Activated CD4-positive, alpha-beta T cell treated with anti-CD3 and anti-CD28 coated beads, Interleukin-2, amount 10 ng/mL, durations not matched to agents 7 days and 5 days (primary cell): Measurements from ENCODE around the gene ADCK2. TPM values are rescaled to one million over a fixed set of nuclear protein-coding genes. Genes with fewer than 3 reads are reported as not detected.
"Not testable (repeated sequence)": the region's sequence is repeated elsewhere in the genome, so short reads cannot be mapped to it uniquely, and the experiment has no call there.

Experiments used
- CTCF ChIA-PET: fragments of 350-600 bp; sonication (Branson Sonifier 250); formaldehyde crosslinking; loops from one replicate; lab custom pipeline; 2021; ENCODE audit warnings: antibody characterized with exemption; lab: Charles Lee
- POLR2A ChIA-PET: fragments of 350-600 bp; sonication (Branson Sonifier 250); formaldehyde crosslinking; loops from one replicate; lab custom pipeline; 2021; ENCODE audit warnings: antibody characterized with exemption; lab: Charles Lee
- DNase-seq: peaks from one replicate; pipeline ENCODE4 v3.0.0-alpha.2; 2020
- H3K27ac Mint-ChIP-seq: one replicate; pipeline ENCODE4 v1.8.0; 2021; ENCODE audit warnings: mild to moderate bottlenecking, moderate library complexity, mixed read lengths
- H3K27me3 Mint-ChIP-seq: one replicate; pipeline ENCODE4 v1.8.0; 2021; ENCODE audit warnings: mixed read lengths
- H3K36me3 Mint-ChIP-seq: one replicate; pipeline ENCODE4 v1.8.0; 2021; ENCODE audit warnings: low read depth, mixed read lengths
- H3K4me1 Mint-ChIP-seq: one replicate; pipeline ENCODE4 v1.8.0; 2021; ENCODE audit warnings: mixed read lengths
- H3K4me3 Mint-ChIP-seq: one replicate; pipeline ENCODE4 v1.8.0; 2021; ENCODE audit warnings: mild to moderate bottlenecking, moderate library complexity, mixed read lengths
- H3K9me3 Mint-ChIP-seq: one replicate; pipeline ENCODE4 v1.8.0; 2021; ENCODE audit warnings: mixed read lengths
- total RNA-seq, 2 experiments: library from RNA; stranded (reverse); gene quantifications; one replicate each; pipeline ENCODE4 v1.2.3, GENCODE V29; 2021

The ADCK2 gene, protein sequence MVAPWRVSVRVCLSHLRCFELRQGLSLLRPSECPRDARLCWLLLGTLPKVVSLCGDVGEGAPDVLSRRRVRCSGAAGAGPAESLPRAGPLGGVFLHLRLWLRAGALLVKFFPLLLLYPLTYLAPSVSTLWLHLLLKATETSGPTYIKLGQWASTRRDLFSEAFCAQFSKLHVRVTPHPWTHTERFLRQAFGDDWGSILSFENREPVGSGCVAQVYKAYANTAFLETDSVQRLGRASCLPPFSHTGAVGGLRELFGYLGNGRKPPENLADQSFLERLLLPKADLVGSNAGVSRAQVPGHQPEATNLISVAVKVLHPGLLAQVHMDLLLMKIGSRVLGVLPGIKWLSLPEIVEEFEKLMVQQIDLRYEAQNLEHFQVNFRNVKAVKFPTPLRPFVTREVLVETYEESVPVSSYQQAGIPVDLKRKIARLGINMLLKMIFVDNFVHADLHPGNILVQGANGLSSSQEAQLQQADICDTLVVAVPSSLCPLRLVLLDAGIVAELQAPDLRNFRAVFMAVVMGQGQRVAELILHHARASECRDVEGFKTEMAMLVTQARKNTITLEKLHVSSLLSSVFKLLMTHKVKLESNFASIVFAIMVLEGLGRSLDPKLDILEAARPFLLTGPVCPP
- total RNA-seq = 10 to 100 TPM; 19.7 to 25.8 TPM

DNA sequence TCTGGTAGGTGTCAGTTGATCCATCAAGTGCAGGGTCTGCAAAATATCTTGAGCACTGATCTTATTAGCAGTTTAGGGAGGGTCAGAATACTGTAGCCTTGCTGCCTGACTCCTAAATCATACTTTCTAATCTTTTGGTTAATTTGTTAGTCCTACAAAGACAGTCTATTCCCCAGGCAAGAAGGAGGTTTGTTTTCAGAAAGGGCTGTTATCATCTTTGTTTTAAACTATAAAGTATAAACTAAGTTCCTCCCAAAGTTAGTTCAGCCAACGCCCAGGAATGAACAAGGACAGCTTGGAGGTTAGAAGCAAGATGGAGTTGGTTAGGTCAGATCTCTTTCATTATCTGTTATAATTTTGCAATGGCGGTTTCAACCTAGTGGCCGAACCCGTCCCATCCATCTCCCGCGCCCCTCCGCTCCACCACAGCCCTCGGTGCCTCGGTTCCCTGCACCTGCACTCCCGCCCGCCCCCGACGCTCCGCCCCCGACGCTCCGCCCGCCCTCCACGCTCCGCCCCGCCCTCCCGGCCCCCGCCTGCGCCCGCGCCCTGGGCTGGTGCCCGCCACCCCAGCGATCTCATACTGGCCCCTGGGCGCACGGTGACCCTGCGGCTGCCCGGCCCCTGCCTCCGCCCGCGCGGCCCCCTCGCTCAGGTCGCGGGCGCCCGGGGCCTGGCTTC is at the start of gene ADCK2:
ADCK2 (plus strand) TSS at position 564 of the 681 bp plus-strand sequence. CDS start 386 bp downstream, outside the sequence.
- Mint-ChIP-seq H3K27me3 (peaks cover 6% of the 10 kb centered on the region), H3K9me3 (no peaks in the 10 kb centered on the region), H3K4me1 (peaks cover 42% of the 10 kb centered on the region), H3K27ac (peak within 1 kb of the TSS; percentile 95), H3K4me3 (peak within 1 kb of the TSS; percentile 83), H3K36me3 (peaks cover 5% of the 10 kb centered on the region)
- ChIA-PET POLR2A (interaction anchor here (0.9 kb wide), 1 partner anchor 177 kb away, joined by 4 read pairs; no protein-coding TSS in a partner anchor), CTCF (interaction anchor here (1.0 kb wide), 1 partner anchor 20 kb away, joined by 3 read pairs; no protein-coding TSS in a partner anchor)
- peak; percentile 52 for DNase-seq

DNA sequence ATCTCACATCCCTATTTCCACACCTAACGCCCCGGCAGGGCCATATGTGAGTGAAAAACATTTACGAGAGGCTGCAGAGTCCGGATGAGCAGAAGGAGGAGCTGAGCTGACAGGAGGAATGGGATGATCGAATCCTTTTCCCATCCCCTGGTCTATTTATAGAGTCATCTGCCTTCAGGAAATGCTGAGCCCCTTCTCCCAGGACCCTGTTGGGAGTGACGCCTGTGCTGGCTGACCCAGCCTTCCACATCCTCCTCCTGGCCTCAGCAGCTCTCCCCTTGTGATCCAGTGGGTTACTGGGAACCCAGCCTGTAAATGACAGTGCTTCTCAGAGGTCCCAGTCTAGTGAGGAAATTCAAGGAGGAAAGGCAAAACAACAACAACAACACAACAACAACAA is 48.8 kb upstream of the ADCK2 start:
- no peaks in the 10 kb centered on the region for H3K4me1 Mint-ChIP-seq
- H3K36me3 Mint-ChIP-seq = no peaks in the 10 kb centered on the region
- ChIA-PET POLR2A (no interaction called here), CTCF (interaction anchor here (0.9 kb wide), 1 partner anchor 87 kb away, joined by 3 read pairs; no protein-coding TSS in a partner anchor)
- no peaks in the 10 kb centered on the region for H3K9me3 Mint-ChIP-seq
- H3K27ac Mint-ChIP-seq = no peak overlapping the region
- no peak overlapping the region for H3K4me3 Mint-ChIP-seq
- no peak for DNase-seq
- peaks cover 1% of the 10 kb centered on the region for H3K27me3 Mint-ChIP-seq

DNA sequence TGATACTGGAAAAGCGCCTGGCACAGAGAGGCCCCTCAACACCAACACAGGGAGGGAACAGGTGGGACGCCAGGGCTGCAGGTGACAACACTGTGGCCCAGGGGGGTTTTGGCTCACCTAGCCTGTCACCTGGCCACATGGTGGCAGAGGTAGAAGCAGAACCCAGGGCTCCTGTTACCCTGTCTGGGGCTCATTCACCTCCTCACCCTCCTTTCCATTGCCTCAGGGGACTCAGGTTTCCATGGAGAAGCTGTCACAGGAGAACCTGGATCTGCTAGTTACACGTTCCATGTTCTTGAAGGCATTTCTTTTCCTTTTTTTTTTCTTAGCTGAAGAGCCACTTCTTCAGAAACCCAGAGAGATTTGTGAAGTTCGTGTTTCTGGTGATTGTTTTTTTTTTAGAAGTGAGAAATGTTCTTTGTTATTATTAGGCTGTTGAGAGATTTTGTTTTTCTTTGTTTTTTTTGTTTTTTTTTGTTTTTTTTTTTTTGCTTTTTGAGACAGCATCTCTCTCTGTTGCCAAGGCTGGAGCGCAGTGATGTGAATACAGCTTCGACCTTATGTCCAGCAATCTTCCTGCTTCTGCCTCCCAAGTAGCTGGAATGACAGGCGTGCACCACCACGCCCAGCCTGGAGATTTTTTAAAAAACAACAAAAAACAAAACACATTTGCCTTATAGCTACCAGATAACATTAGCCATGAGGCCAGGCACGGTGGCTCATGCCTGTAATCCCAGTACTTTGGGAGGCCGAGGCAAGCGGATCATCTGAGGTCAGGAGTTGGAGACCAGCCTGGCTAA is 48.2 kb upstream of the ADCK2 start:
- Mint-ChIP-seq H3K9me3 (no peaks in the 10 kb centered on the region), H3K4me3 (no peak overlapping the region), H3K4me1 (no peaks in the 10 kb centered on the region), H3K27ac (no peak overlapping the region), H3K36me3 (no peaks in the 10 kb centered on the region), H3K27me3 (peaks cover 6% of the 10 kb centered on the region)
- DNase-seq = no peak
- CTCF ChIA-PET = interaction anchor here (0.6 to 0.9 kb wide), 4 partner anchors 8 to 918 kb away, joined by 3 to 5 read pairs (median 3); no protein-coding TSS in a partner anchor
- POLR2A ChIA-PET = interaction anchor here (0.6 kb wide), 1 partner anchor 13 kb away, joined by 6 read pairs; no protein-coding TSS in a partner anchor

DNA sequence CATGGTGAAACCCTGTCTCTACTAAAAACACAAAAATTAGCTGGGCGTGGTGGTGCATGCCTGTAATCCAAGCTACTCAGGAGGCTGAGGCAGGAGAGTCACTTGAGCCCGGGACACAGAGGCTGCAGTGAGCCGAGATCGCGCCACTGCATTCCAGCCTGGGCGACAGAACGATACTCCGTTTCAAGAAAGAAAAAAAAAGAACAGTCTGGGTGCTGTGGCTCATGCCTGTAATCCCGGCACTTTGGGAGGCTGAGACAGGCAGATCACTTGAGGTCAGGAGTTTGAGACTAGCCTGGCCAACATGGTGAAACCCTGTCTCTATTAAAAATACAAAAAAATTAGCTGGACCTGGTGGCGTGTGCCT is 47.6 kb upstream of the ADCK2 start:
- H3K36me3 Mint-ChIP-seq, POLR2A ChIA-PET, H3K4me3 Mint-ChIP-seq, DNase-seq, H3K9me3 Mint-ChIP-seq, H3K4me1 Mint-ChIP-seq, H3K27ac Mint-ChIP-seq, H3K27me3 Mint-ChIP-seq: not testable (repeated sequence)
- CTCF ChIA-PET = interaction anchor here (0.7 to 0.8 kb wide), 2 partner anchors 9 to 918 kb away, joined by 3 read pairs; no protein-coding TSS in a partner anchor

DNA sequence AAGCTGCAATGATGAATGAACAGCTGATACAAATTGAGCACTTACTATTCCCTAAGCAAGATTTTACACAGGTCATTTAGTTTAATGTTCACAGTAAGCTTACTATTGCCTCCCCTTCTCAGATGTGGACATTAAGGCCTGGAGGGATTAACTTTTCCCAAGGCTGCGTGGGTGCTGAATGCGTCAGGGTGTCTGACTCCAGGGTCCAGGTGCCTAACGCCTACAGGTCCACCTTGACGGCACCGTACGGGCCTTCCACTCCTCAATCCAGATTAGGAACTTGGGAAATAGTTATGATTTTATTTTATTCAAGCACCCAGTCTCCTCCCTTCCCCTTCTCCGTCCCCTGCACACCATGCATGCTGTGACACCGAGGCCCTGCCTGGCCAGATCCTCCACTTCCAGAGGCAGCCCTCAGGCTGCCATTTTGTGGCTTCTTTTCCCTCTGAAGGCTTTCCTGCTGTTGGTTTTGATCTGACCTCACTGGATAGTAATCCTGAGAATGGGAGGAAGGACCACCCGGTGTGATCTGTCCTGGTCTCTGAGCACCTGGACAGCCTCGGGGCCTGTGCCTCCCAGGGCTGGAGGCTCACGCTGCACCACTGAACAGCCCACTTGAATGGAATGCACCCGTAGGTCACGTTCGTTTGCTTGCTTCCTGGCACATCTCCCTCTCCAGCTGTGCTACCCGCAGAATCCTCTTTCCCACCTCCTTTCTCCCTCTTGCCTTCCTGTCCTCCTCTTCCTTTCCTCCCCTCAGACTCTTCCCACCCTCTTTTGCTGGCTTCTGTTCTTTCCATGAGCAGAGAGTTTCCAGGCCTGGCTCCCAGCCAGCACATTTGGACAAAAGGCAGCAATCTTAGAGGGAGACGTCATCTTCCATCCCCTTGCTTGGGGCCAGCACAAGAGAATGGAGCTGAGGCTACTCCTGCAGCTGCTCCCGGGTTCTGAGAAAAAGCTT is 46.6 kb upstream of the ADCK2 start:
- no peaks in the 10 kb centered on the region for H3K9me3 Mint-ChIP-seq
- peaks cover 14% of the 10 kb centered on the region for H3K27me3 Mint-ChIP-seq
- H3K36me3 Mint-ChIP-seq = no peaks in the 10 kb centered on the region
- POLR2A ChIA-PET = no interaction called here
- no peak overlapping the region for H3K4me3 Mint-ChIP-seq
- H3K4me1 Mint-ChIP-seq = no peaks in the 10 kb centered on the region
- no peak for DNase-seq
- CTCF ChIA-PET = interaction anchor here (0.8 kb wide), 1 partner anchor 18 kb away, joined by 3 read pairs; no protein-coding TSS in a partner anchor
- no peak overlapping the region for H3K27ac Mint-ChIP-seq

DNA sequence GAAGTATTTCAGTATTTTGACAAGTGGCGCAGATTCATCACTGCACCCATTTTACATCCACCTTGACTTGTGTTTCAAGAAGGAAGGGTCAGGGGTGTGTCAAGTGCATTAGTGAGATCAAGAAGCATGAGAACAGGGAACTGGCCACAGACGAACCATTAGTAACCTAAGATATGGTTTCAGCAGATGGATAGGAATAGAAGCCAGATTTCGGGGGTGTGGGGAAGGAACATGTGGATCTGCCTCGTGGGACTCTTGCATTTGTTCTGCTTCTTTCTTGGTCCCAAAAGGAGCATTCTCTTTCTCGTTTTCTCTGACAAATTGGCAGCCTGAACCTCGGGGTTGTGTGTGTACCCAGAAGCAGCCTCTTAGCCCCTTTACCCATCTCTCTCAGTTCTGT is 41.7 kb upstream of the ADCK2 start:
- ChIA-PET POLR2A (no interaction called here), CTCF (interaction anchor here (1.3 kb wide), 1 partner anchor 12 kb away, joined by 4 read pairs; no protein-coding TSS in a partner anchor)
- H3K36me3 Mint-ChIP-seq = no peaks in the 10 kb centered on the region
- DNase-seq = no peak
- H3K27me3 Mint-ChIP-seq = peaks cover 21% of the 10 kb centered on the region
- H3K4me3 Mint-ChIP-seq = no peak overlapping the region
- H3K27ac Mint-ChIP-seq = no peak overlapping the region
- no peaks in the 10 kb centered on the region for H3K4me1 Mint-ChIP-seq
- no peaks in the 10 kb centered on the region for H3K9me3 Mint-ChIP-seq

DNA sequence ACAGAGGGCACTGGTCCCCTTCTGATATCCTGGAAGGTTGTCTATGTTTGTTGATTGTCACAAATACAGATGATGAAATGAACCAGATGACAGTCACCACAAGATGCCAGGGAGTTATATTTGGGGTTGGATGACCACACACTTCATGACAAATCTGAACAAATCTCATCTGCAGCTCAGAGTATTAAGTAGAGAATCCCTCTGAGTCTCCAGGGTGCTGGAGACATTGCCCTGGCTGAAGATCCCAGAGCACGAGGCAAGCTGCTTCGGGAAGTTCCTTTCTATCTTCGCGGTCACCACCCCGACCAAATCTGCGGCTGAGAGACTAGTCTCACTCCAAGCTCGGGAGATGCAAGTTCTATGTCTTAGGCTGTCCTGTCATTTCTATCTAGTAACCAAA is 41.1 kb upstream of the ADCK2 start:
- Mint-ChIP-seq H3K36me3 (no peaks in the 10 kb centered on the region), H3K4me1 (no peaks in the 10 kb centered on the region), H3K9me3 (no peaks in the 10 kb centered on the region), H3K4me3 (no peak overlapping the region), H3K27me3 (peaks cover 21% of the 10 kb centered on the region), H3K27ac (no peak overlapping the region)
- DNase-seq = no peak
- POLR2A ChIA-PET = no interaction called here
- CTCF ChIA-PET = interaction anchor here (1.3 to 1.5 kb wide), 2 partner anchors 12 to 21 kb away, joined by 4 to 5 read pairs; no protein-coding TSS in a partner anchor

DNA sequence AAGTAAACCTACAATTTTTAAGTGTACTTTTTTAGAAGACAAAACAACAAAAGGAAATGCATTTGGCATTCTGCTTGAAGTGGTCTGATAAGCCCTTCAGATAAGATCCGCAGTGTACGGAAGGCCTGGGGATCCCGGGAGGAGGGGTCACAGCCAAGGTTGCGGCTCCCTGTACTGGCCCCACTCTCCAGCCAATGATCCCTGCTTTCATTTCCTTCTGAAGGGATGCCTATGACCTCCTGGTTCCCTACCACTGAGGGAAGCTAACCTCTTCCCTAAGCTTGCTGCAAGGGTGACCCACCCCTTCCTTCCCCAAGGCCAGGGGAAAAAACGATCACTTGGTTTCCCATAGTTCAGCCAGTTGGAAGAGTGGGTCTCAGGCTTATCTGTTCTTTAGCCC is 37.4 kb upstream of the ADCK2 start:
- Mint-ChIP-seq H3K36me3 (no peaks in the 10 kb centered on the region), H3K27me3 (peaks cover 45% of the 10 kb centered on the region), H3K4me3 (no peak overlapping the region), H3K4me1 (peaks cover 7% of the 10 kb centered on the region), H3K27ac (no peak overlapping the region), H3K9me3 (no peaks in the 10 kb centered on the region)
- ChIA-PET CTCF (interaction anchor here (0.6 to 0.7 kb wide), 2 partner anchors 31 to 41 kb away, joined by 3 read pairs; no protein-coding TSS in a partner anchor), POLR2A (no interaction called here)
- DNase-seq = no peak

DNA sequence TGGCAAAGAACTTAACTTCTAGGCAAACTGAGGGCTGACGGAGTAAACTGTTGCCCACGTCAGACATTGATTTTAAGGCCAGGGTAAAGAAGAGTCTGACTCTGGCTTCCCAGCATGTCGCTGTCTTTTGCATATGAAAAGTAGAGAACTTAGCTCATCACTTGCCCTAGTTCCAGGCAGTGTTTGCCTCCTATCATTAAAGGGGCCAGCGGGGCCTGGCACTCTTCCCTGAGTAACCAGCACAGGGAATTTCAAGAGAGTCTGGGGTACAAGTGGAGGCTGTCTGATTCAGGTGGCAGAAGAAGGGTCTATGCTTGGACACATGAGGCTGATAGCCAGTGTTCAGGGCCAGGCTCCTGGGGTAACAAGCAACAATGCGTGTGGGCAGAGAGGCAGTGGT is 36.9 kb upstream of the ADCK2 start:
- Mint-ChIP-seq H3K9me3 (no peaks in the 10 kb centered on the region), H3K36me3 (no peaks in the 10 kb centered on the region), H3K4me3 (no peak overlapping the region), H3K4me1 (peaks cover 7% of the 10 kb centered on the region), H3K27ac (no peak overlapping the region), H3K27me3 (peaks cover 43% of the 10 kb centered on the region)
- POLR2A ChIA-PET = no interaction called here
- no peak for DNase-seq
- CTCF ChIA-PET = interaction anchor here (0.7 kb wide), 1 partner anchor 40 kb away, joined by 3 read pairs; no protein-coding TSS in a partner anchor

DNA sequence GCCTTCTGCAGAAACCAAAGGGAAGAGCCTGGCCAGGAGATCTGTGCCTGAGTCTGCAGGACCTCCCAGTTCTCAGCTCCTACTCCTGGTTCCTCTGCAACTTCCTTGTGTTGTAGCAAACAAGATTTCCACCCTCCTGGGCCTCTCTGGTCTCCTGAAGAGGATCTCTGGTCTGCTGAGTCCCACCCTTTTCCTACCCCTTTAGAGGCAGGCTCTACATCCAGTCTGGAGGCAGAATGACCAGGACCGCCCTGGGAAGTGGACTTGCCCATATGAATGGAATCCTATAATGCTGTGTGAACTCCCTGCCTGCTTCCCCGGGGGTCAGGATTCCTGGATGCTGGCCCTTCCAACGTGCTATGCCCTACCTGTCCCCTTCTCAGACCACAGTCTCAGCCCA is 35.3 kb upstream of the ADCK2 start:
- CTCF ChIA-PET = no interaction called here
- Mint-ChIP-seq H3K36me3 (no peaks in the 10 kb centered on the region), H3K27ac (no peak overlapping the region), H3K4me1 (peaks cover 16% of the 10 kb centered on the region), H3K9me3 (no peaks in the 10 kb centered on the region), H3K4me3 (no peak overlapping the region), H3K27me3 (peaks cover 47% of the 10 kb centered on the region)
- no peak for DNase-seq
- POLR2A ChIA-PET = no interaction called here

DNA sequence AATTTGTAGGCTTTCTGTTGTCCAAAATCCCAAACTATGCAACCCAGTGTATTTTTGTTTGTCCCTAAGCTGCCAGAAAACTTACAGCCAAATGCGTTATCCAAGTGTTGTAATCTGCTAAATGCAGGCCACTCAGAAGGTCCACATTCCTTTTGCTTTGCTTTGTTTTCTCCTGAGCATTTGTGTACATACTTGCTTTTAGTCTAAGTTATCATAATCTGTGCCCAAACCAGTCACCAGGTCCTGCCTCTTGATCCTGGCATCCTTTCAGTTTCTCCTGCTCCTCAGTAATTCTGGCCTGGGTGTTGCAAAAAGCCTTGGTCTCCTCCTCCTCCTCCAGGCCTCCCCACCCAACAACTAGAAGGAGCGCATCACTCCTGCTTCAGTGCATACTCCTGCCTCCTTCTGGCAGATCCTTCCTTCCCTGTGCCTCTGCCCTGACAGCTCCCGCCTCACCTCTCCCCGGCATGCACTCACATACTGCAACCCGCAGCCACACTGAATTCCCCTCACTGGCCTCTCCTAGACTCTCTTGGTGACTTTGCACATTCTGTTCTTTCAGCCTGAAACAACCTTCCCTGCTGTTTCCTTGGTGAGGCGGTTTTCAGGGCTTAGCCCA is 34.5 kb upstream of the ADCK2 start:
- POLR2A ChIA-PET = no interaction called here
- H3K36me3 Mint-ChIP-seq = no peaks in the 10 kb centered on the region
- no peak overlapping the region for H3K4me3 Mint-ChIP-seq
- no peak for DNase-seq
- H3K27me3 Mint-ChIP-seq = peaks cover 51% of the 10 kb centered on the region
- CTCF ChIA-PET = no interaction called here
- H3K27ac Mint-ChIP-seq = no peak overlapping the region
- H3K9me3 Mint-ChIP-seq = no peaks in the 10 kb centered on the region
- peaks cover 16% of the 10 kb centered on the region for H3K4me1 Mint-ChIP-seq
